ENCODE results near the gene OR5W2.
"Not testable (repeated sequence)": the region's sequence is repeated elsewhere in the genome, so short reads cannot be mapped to it uniquely, and the experiment has no call there.

OR5W2 gene

DNA sequence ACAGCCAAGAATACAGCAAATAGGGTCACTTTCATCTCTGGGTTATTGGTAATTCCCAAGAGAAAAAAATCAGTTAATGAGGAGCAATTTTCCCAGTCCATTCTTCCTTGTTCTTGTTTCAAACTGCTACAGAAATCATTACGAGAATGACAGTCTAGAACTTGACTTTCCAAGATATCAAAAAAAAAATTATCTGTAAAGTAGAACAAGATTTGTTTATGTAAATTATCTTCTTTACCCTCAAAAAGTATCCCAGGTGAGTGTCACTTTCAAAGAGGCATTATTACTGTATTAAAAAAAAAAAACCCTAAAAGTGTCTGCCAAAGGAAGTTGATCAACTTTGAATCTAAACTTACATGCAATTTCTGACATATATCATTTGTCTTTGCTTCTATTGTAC, at the start of gene OR5W2:
Gene OR5W2, minus strand, starts transcription at position 101 of the 400 bp plus-strand sequence. Its CDS starts 0 bp downstream, at position 101.
- DNase-seq, result no peak

DNA sequence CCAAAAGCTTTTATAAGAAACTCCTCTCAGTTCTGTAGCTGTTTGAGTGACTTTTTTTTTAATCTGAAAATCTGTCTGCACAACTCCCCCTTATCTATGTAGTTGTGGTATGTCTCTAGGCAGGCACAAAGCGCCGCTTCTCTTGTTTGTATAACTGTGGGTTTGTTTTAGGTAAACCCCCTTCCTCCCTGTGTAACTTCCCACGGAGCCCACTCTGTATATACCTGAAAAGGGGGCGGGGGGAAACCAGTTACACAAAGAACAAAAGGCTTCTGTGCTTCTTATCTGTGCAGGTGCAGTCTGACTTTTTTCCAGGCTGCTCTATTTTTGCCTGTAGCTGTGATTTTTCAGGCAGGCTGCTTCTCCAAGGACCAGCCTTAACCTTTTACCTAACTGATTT, 42.1 kb upstream of the OR5W2 start:
- no peak for DNase-seq

DNA sequence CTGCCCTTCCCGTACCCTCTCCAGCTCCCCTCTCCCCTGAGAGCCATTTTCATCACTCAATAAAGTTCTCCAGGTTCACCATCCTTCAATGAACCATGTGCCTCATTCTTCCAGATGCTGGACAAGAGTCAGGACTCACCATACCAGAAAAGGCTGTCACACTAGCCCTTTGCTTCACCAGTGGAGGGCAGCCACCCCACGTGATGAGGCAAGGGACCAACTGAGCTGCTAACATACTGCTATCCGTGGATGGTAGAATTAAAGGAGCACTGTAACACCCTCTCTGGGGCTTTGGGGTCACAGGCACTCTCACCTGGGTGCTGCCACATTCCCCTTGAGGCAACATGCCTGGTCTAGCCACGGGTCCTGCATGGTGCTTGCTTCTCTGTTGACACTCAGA, 34.9 kb upstream of the OR5W2 start:
- no peak for DNase-seq

DNA sequence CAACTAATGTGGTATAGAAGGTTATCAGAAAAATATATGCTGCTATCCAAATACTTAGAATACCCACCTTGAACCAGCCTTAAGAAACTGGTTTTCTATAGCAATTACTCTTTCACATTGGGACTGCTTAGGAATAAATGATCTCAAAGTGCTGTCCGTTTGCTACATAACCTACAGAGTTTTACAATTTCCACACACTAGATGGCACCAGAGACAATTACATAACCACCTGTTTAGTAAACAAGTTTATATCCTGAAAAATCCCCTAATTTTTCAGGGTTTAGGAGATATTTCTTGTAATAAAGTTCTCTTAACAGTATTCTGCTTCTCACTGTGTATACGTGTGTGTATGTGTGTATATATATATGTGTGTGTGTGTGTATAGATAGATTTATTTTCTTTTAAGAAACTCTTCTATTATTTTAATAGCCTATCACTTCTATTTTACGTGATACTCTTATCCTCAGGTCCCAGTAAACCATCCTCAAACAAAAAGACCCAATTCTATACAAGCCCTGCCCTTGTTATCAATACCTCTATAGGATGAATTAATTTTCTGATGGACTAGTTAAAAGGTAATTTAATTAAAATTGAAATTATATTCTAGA, 28.5 kb upstream of the OR5W2 start:
- DNase-seq, result no peak

DNA sequence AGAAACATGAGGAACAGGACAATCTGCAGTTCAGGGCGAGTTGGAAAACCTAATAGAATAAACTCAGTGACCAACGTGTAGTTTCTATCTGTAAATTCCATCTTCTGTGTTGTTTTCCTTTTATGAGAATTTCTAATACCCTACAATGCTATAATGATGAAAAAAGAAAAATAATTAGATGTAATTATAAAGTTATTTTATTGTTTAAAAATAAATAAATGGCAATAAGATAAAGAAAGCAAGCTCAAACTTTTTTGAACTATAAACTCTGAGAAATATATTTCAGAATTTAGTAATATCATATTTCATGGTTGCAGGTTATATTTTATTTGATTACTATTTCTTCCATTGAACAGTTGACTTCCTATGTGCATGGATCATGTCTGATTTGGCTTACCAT, 21.9 kb upstream of the OR5W2 start, which contains the start of gene OR5I1:
Gene OR5I1, minus strand, starts transcription at position 101 of the 400 bp plus-strand sequence. Its CDS starts 0 bp downstream, at position 101.
- no peak for DNase-seq

DNA sequence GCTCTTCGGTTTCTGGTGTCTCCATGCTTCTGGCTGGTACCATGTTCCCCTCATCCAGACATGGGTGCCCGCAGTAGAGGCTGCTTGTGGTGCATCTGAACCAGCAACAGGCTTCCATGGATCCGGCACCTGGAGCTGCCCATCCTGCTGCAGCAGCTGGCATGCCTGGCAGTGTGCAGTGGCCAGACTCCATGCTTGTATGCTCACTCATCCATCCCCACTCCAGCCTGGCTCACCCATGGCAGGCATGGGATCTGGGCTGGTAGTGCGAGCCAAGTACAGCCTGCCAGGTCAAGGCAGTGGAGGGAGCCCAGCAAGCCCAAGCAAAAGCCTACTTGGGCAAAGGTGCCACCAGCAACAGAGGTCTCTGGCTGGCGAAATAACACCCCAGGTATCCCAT, 6.2 kb upstream of the OR5W2 start:
- DNase-seq, result no peak

DNA sequence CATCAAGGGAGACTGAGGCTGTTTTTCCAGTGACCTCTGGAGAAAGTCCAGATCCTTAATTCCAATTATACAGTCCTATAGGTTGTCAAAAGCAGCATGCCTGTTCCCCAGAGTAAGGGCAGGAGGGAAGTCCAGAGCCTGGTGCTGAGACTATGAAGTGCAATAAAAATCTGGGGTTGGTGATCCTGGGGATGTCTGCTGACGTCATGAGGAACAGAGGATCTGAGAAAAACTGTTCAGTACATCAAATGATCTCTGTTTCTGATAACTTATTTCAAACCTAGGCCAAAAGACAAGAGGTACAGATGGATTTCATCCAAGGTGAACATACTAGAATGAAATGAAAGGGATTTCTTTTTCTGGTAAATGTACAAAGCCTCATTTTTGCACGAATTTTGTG, 12.1 kb downstream of the OR5W2 start:
- no peak for DNase-seq

DNA sequence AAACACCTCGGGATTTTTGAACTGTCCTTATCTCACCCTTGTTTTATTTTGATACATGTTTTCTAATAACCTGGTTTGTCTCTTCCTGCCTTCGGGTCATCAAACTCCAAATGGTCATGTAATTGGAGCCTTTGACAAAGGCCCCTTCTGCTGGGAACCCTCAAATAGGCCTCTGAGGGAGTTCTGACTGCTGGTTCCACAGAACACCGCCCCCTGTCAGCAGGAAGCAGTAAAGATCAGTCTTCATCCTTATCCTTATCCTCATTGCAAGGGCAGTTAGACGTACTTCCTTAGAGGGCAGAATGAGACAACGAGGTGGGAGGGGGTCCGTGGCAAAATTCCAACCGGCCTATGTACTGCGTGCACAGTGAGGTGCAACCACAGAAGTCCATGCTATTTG, 19.2 kb downstream of the OR5W2 start:
- DNase-seq, result no peak

DNA sequence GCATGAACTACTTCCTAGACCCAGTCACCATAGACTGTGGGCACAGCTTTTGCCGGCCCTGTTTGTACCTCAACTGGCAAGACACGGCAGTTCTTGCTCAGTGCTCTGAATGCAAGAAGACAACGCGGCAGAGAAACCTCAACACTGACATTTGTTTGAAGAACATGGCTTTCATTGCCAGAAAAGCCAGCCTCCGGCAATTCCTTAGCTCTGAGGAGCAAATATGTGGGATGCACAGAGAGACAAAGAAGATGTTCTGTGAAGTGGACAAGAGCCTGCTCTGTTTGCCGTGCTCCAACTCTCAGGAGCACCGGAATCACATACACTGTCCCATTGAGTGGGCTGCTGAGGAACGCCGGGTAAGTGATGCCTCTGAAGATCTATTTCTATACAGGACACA, 28.9 kb downstream of the OR5W2 start:
- not testable (repeated sequence) for DNase-seq

DNA sequence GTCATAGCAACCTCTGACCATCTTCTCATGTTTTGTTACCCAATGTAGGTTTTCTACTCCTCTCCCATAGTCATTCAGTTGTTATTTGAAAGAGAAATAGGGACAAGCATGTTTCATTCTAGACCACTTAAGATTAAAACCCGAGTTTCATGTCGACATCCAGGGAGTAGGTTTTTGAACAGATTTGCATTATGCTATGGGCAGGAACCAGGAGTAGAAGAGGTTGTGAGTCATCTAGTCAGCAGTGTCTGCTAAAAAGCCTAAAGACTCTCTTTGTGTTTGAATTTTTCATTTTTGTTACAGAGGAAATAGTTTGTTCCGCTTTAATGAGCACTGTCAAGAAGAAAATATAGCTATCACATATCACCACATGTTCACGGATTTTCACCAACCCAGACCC, 29.4 kb downstream of the OR5W2 start:
- not testable (repeated sequence) for DNase-seq

DNA sequence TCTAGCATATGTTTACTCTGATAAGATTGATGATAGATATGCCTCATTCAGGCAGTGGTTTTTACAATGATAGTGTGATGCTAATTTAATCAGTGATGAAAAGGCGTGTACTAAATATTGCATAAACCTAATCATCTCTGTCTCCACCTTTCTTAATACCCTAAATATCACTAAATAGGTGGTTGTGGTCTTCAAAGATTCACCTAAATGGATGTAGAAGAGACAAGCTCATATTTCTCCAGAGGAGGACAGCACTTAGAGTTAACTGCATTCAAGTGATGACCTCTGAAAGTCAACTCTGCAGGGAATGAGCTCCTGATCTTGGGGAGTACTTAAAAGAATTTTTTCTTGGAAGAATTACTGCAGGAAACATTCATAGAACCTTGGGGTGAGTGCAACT, 31.4 kb downstream of the OR5W2 start, which contains the start of gene TRIM51:
Gene TRIM51, plus strand, starts transcription at position 301 of the 400 bp plus-strand sequence. CDS start 2,132 bp downstream, outside the sequence.
- not testable (repeated sequence) for DNase-seq

DNA sequence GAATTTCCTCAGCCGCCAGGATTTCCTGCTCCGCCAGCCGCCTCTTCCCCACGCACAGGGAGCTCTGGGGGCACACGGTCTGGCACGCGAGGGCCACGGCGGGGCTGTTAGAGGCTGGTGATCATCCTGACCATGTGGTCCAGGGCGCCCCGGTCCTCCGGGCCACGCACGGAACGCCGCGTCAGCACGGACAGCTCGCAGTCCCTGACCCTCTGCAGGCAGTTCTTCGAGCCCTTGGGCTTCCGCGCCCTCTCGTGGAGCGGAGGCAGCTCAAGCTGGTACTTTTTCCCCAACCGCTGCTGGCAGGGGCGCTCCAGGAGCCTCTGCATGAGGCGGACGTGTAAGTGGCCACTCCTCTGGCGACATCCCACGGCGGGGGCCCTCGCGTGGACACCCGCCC, 41.2 kb downstream of the OR5W2 start:
- not testable (repeated sequence) for DNase-seq

DNA sequence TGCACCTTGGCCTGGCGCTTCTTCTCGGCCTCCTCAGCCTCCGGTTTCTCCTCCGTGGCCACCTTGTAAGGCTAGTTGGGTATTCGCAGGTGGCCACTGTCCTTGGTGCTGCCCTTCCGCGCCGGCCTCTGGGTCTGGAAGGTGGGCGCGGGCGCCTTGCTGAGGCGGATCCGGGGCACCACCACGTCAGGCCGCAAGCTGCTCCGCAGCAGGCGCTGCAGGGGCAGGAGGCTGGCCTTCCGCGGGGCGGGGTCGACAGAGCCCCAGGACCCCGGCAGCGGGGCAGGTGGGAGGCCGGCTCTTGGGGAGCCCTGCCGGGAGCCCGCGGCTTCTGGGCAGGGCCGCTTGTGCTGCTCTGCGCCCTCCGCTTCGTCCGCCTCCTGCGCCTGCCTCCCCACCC, 41.7 kb downstream of the OR5W2 start:
- DNase-seq, result not testable (repeated sequence)

DNA sequence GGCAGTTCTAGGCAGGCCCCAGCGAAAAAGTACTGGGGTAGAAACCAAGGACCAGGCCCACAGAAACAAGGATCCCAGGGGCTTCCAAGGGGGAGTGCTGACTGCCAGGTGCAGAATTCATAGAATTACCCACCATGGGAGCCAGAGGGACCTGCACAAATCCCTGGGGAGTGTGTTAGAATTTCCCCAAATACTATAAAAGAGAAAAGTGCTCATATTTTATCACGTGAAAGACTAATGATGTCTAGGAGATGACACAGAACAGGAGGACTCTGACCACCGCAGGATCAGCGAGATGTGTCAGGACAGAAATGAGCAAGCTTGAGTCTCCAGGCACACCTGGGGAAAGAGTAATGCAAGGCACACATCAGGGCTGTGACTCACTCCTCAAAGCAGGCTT, 47.0 kb downstream of the OR5W2 start:
- DNase-seq, result not testable (repeated sequence)

Data from DMS 273 treated with DMSO at 0.1 percent for 48 hours (cell line).